RKO (cell line): ENCODE results near the gene GJC1.
"Not testable (repeated sequence)": the region's sequence is repeated elsewhere in the genome, so short reads cannot be mapped to it uniquely, and the experiment has no call there.

ENCODE experiments used
- DNase-seq: peaks from one replicate; pipeline ENCODE4 v3.0.0-alpha.2; 2016; ENCODE audit warnings: low spot score

Gene GJC1

DNA sequence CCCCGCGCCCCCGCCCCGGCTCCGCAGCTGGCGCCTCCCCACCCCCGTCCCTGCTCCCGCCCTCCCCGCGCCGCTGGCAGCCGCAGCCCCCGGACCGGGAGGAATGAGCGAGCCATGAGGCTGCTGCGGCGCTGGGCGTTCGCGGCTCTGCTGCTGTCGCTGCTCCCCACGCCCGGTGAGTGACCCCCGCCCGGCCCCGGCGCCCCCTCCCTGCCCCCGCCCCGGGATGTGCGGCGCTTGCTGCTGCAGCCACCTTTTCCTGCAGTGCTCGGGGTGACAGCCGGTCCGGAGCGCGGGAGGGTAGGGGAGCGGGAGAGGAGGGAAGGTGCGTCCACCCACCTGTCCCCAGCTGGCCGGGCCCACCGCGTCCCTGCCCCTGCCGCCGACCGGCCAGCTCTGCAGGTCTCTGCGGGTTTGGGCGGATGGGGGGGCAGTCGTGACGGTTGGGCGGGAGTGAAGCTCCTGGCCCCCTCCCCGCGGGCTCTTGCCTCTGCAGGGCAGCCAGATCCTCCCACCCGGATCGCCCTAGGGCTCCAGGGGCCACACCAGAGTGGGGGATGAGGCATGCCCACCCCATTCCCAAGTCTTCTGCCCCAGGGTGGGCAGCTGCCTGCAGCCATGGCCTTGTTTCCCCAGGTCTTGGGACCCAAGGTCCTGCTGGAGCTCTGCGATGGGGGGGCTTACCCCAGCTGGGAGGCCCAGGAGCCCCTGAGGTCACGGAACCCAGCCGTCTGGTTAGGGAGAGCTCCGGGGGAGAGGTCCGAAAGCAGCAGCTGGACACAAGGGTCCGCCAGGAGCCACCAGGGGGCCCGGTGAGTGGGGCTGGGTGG, 70.8 kb downstream of the GJC1 start:
- no peak for DNase-seq

DNA sequence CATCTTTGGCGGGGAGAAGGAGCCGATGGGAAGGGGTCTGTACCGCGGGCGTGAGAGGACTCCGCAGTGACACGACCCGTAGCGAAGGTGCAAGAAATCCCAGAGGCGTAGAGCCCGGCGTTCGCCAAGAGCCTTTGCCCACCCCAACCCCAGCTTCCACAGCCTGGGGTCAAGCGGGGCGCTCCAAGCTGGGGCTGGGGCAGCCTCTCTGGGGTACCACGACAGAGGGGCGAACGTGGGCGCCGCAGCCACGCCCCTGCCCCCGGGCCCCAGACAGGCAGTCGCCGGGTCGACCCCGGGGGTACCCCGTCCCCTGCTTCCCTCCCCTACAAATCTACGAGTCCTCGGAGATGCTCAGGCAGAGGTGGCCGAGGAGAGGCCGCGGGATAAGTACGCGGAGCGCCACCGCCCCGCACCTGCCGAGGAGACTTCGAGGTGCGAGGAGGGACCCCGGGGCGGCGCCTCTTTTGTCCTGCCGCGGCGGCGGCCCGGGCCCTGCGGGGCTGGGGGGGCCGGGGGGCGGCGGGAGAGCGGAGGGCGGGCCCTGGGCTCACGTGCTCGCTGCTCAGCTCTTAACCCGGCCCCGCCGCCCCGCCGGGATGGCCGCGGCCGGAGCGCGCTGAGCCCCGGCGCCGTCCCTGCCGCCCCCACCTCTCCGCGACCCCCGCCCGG, 71.5 kb downstream of the GJC1 start, which contains the start of gene ADAM11:
ADAM11 (plus strand) TSS at position 575 of the 672 bp plus-strand sequence. CDS start 212 bp downstream, outside the sequence.
- no peak for DNase-seq

DNA sequence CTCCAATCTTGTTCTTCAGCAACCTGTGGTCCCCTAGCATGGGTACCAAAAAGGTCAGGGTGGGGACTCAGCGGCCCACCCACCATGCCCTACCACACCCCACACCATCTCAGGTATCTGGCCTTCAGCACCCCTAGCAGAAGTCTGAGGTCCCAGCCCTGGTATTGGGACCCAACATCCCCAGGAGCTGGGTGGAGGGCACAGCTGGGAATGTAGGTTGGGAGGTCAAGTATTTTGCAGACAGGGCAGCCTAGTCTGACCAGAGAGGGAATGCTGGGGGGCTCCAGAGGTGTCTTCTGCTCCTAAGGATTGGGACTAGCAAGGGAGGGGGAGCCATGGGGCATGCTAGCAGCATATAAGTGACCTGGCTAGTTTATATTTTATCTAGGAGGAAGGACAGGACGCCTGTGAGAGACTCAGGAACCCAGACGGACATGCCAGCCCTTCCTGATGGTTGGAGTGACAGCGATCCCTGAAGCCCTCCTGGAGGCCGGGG, 72.1 kb downstream of the GJC1 start:
- DNase-seq: no peak

DNA sequence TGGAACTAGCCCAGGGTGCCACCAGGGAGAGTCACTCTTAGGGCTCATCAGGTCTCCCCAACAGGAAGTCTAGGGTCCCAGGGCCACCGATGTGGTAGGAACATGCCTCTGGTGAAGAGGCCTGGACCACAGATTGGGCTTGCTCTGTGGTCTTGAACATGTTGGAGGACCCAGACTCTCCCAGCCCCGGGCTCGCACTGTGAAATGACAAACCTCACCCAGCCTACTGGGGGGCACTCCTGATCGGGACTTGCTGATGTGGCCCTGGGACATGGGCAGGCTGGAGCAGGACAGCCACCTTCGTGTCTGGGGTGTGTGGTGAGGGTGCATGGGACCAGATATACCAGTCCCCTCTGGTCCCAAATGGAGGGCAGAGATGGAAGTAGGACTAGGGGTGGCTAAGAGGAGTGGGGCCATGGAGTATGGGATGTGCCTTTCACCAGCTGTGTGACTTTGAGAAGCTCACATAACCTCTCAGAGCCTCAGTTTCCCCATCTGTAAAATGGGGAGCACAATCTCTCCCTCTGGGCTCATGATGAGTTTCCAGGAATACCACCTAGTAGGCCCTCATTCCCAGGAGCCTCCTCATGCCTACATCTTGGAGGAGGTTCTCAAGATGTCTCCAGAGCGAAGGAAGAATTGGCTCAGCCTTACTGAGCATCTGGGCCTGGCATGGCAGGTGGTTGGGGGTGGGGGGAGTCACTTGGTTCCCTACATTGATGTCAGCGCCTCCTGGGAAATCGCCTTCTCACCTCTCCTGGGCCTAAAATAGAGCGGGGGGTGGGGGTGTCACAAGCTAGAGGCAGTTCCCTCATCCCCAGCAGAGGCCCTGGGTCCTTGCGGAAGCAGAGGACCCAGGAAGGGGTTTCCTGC, 72.8 kb downstream of the GJC1 start:
- no peak for DNase-seq

DNA sequence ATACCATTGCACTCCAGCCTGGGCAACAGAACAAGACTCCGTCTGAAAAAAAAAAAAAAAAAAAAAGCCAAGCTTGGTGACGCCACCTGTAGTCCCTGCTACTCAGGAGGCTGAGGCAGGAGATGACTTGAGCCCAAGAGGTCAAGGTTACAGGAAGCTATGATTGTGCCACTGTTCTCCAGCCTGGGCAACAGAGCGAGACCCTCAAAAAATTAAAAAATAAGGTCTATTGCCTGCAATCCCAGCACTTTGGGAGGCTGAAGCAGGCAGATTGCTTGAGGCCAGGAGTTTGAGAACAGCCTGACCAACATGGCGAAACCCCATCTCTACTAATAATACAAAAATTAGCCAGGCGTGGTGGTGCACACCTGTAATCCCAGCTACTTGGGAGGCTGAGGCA, 74.9 kb downstream of the GJC1 start:
- DNase-seq: not testable (repeated sequence)

DNA sequence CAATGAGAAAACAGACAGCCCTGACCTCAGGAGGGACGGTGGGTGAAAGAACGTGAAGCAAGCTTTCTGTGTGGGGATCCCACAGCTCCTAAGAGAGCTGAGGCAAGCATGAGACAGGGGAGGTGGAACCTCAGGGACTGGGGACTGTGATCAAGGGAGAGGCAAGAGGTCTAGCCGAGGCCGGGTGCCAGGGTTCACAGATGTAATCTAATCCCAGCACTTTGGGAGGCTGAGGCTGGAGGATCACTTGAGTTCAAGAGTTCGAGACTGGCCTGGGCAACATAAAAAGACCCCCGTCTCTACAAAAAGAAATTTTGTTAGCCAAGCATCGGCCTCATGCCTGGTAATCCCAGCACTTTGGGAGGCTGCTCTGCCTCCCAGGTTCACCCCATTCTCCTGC, 75.8 kb downstream of the GJC1 start:
- no peak for DNase-seq

DNA sequence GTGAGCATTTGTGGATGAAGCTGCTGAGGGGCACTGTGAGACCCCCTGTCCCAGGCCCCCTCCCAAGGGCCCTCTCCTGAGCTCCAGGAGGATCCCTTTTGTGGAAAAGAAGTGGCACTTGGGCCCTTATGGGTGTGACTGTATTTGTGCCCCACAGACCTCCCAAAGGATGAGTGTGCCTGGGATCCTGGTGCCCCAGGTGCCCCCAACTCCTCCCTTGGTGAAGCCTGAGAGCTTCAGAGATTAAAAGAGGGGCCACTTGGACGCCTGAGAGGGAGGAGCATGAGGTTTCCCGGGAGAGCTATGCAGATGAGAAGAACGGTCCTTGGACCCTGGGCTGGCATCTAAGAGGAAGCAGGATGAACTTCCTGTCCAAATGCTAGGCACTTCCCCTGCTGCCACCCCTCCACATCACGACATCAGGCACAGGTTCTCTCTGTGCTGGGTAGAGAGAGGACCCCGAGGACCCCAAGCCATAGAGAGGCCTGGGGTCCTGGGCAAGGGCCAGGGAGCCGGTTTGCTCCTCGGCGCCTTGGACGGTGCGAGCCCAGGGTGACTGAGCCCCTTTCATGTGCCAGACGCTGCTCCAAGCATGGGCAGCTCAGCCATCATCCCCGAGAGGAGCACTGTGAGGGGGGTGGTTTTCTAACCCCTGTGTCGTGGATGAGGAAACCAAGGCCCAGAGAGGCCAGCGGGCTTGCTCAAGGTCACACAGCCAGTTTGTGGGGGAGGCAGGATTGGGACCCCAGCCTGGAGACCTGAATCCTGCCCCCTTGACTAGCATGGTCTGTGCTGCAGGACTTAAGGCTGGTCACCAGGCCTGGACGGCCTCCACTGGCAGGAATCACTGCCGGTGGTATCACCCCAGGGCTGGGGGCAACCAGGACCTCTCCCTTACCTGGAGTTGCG, 76.9 kb downstream of the GJC1 start:
- no peak for DNase-seq

DNA sequence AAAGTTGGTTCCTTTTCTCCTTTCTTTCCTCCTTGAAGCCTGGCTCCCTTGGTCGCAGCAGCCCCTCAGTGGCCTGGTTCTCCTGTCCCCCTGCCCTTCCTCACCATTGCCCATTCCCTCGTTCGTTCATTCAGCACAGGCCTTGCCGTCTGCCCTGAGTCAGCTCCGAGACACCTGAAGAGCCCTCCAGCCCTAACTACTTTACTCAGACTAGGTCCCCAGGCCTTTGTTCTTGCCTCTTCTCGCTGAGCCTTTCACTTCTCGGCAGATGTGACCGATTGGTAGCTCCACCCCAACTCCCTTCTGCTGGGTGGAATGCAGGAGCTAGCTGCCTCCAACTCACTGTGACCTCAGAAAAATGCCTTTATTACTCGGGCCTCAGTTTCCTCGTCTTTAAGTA, 78.3 kb downstream of the GJC1 start:
- no peak for DNase-seq

DNA sequence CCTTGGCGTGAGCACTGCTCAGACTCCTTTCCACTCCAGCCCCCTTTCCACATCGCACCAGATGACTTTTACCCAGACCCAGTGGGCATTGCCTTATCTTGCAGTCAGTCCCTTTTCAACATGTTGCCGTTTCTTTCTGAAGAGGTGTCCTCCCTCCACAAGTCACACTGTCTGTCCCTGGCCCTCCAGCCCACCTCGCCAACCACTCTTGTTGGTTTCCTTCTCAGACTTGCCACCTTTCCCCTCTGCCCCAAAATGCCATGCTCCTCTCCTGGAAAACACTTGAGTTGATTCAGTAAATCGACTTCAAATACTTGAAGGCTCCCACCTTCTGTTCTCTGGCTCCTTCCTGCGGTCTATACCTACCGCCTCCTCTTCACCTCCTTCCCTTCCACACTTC, 78.8 kb downstream of the GJC1 start:
- DNase-seq: no peak

DNA sequence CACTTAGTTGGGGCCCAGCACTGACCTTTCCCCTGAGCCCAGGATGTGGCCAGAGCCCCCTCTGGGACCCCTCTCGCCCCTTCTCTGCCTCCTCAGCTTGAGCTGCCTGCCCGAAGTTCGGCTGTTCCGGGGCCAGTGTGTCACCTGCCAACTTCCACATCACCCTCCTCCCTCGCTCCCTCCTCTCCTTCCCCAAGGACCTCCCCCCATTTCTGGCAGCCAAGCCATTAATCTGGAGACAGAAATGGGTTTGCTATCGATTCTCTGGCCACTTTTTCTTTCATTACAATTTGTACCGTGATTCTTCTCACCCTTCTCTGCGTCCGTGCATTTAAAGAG, 80.1 kb downstream of the GJC1 start:
- no peak for DNase-seq

DNA sequence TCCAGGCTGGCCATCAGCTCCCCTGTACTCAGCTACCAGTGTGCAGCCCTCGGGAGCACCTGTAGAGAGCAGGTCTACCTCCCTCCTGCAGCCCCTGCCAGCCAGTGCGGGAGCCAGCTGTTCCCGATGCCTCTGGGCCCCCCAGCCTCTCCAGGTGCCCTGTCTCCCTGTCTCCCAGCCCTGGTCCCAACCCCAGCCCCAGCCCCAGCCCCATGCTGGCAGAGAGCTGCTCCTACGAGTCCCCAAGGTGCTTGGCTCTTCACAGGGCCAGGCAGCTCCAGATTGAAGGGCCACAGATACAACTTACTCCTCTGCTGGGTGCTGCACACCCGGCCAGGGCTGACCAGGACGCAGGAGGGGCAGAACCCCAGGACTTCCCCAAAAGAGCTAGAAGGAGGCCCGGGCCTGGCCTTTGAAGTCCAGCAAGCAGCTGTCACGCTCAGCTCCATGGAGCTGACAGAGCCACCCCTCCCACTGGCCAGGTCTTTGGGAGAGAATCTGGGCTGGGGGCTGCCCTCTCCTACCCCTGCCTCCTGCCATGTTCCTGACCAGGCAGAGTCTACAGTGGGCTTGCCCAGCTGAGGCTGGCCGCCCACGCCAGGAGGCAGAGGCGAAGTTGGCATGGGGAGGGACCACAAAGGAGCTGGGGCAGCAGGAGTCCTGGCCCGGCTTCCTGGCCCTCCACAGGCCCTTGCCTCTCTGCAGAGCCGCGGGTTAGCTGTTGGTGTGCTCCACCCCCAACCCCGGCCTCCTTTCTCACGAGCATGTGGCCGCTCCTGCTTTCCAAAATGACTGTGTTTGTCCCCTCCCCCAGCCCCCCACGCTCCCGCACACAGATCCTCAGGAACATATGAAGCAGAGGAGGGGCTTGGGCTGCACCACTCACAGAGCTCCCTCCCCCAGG, 80.8 kb downstream of the GJC1 start:
- no peak for DNase-seq
